PC-3 (cell line): ENCODE data around the gene SPATA19. TPM values are rescaled to one million over a fixed set of nuclear protein-coding genes. Genes with fewer than 3 reads are reported as not detected.

Experiments
- ATAC-seq: fragments of 200-7000 bp; cut with Tn5 transposase; 2 replicates; pipeline ENCODE4 v1.9.1; 2020; ENCODE audit warnings: mild to moderate bottlenecking, moderate library complexity
- BruUV-seq: library from RNA; stranded (reverse); fragments of 400-500 nt; replicated peaks from 2 replicates; lab custom pipeline; 2021; lab: Mats Ljungman, UMichigan
- CTCF ChIA-PET: fragments of 300-600 bp; sonication (Branson Sonifier 250); formaldehyde crosslinking; loops from one replicate; lab custom pipeline; 2022; ENCODE audit warnings: antibody characterized with exemption; lab: Charles Lee
- POLR2A ChIA-PET: fragments of 300-600 bp; sonication (Branson Sonifier 250); formaldehyde crosslinking; loops from one replicate; lab custom pipeline; 2022; ENCODE audit warnings: antibody characterized with exemption; ENCODE audit not compliant: unreplicated experiment; lab: Charles Lee
- DNase-seq: peaks from one replicate; pipeline ENCODE4 v3.0.0-alpha.2; 2015
- H2AFZ ChIP-seq: fragments of 300-600 bp; sonication (generic); 2 replicates; pipeline ENCODE4 v1.6.0; 2016; ENCODE audit warnings: antibody characterized with exemption, low read length
- H3F3A ChIP-seq: fragments of 300-600 bp; sonication (generic); one replicate; pipeline ENCODE4 v1.6.0; 2017; ENCODE audit warnings: antibody characterized with exemption, low read length, control low read depth, mild to moderate bottlenecking; ENCODE audit not compliant: unreplicated experiment
- H3K27ac ChIP-seq: fragments of 300-600 bp; sonication (generic); 2 replicates; pipeline ENCODE4 v1.5.1; 2016; ENCODE audit warnings: mild to moderate bottlenecking, low read length
- H3K27me3 ChIP-seq: fragments of 300-600 bp; sonication (generic); 2 replicates; pipeline ENCODE4 v1.6.1; 2016; ENCODE audit warnings: low read length, mixed read lengths
- H3K36me3 ChIP-seq: fragments of 300-600 bp; sonication (generic); 2 replicates; pipeline ENCODE4 v1.6.1; 2016; ENCODE audit warnings: low read depth, mixed run types, low read length, mixed read lengths
- H3K4me1 ChIP-seq: fragments of 300-600 bp; sonication (generic); 2 replicates; pipeline ENCODE4 v1.5.1; 2016; ENCODE audit warnings: low read length; ENCODE audit not compliant: insufficient read depth
- H3K4me2 ChIP-seq: fragments of 300-600 bp; sonication (generic); 2 replicates; pipeline ENCODE4 v1.6.0; 2016; ENCODE audit warnings: low read length
- H3K4me3 ChIP-seq: fragments of 300-600 bp; sonication (generic); 2 replicates; pipeline ENCODE4 v1.5.1; 2016; ENCODE audit warnings: mild to moderate bottlenecking, low read length, mixed read lengths
- H3K79me2 ChIP-seq: fragments of 300-600 bp; sonication (generic); 2 replicates; pipeline ENCODE4 v1.6.1; 2017; ENCODE audit warnings: low read length, mixed read lengths
- H3K9ac ChIP-seq: fragments of 300-600 bp; sonication (generic); 2 replicates; pipeline ENCODE4 v1.6.0; 2016; ENCODE audit warnings: mild to moderate bottlenecking, low read length
- H3K9me2 ChIP-seq: fragments of 300-600 bp; sonication (generic); replicated peaks from 2 replicates; pipeline ENCODE4 v1.6.1; 2016; ENCODE audit warnings: mixed run types, low read length, mixed read lengths
- H3K9me3 ChIP-seq: fragments of 300-600 bp; sonication (generic); 2 replicates; pipeline ENCODE4 v1.6.1; 2016; ENCODE audit warnings: low read length, mixed read lengths
- H4K20me1 ChIP-seq: fragments of 300-600 bp; sonication (generic); 2 replicates; pipeline ENCODE4 v1.6.1; 2016; ENCODE audit warnings: low read length, mixed read lengths
- CTCF ChIP-seq: fragments of 300-600 bp; sonication (generic); conservative IDR thresholded peaks from 2 replicates; pipeline ENCODE4 v1.5.1; 2017; ENCODE audit warnings: antibody characterized with exemption, low read depth, mild to moderate bottlenecking, low read length
- EZH2 ChIP-seq: fragments of 300-600 bp; sonication (generic); IDR thresholded peaks from one replicate; pipeline ENCODE4 v1.6.1; 2017; ENCODE audit warnings: antibody characterized with exemption, mild to moderate bottlenecking, low read length; ENCODE audit not compliant: unreplicated experiment
- EZH2phosphoT487 ChIP-seq: fragments of 300-600 bp; sonication (generic); IDR thresholded peaks from 2 replicates; pipeline ENCODE4 v1.6.1; 2018; ENCODE audit warnings: mild to moderate bottlenecking, antibody characterized with exemption, low read length, borderline replicate concordance
- intact Hi-C: fragments of 100-400 bp; cut with micrococcal nuclease; formaldehyde crosslinking; loops from 2 replicates; pipeline ENCODE4 v1.9.0; 2023
- total RNA-seq: library from RNA; depleted of rRNA; stranded (reverse); fragments of >200 nt; gene quantifications from 2 replicates; pipeline ENCODE4 v1.2.3, GENCODE V29; 2014

Gene SPATA19
- total RNA-seq, 1 experiment from 2014 or later = not detected

- H4K20me1 ChIP-seq = no peaks in the 10 kb centered on the region
- no peak for TF ChIP-seq EZH2
- no peak for TF ChIP-seq CTCF
- TF ChIP-seq EZH2phosphoT487 = no peak
- H2AFZ ChIP-seq = no peak overlapping the region
- H3K27ac ChIP-seq = no peak overlapping the region
- no TSS peak for BruUV-seq
- ATAC-seq = no peak
- no peak for DNase-seq
- H3K4me2 ChIP-seq = no peak overlapping the region
- POLR2A ChIA-PET = no interaction called here
- no peaks in the 10 kb centered on the region for H3F3A ChIP-seq
- no peaks in the 10 kb centered on the region for H3K9me2 ChIP-seq
- no peaks in the 10 kb centered on the region for H3K36me3 ChIP-seq
- H3K9ac ChIP-seq = no peak overlapping the region
- intact Hi-C loops = no loop called here
- H3K27me3 ChIP-seq = no peaks in the 10 kb centered on the region
- H3K79me2 ChIP-seq = no peaks in the 10 kb centered on the region
- CTCF ChIA-PET = no interaction called here
- H3K4me3 ChIP-seq = no peak overlapping the region
- H3K4me1 ChIP-seq = no peaks in the 10 kb centered on the region
- peaks cover 15% of the 10 kb centered on the region; the same call in 1 of the 2 replicates for H3K9me3 ChIP-seq
Measured at GRCh38 chr11:133829566-133829965, 15.7 kb downstream of the SPATA19 start.

DNA sequence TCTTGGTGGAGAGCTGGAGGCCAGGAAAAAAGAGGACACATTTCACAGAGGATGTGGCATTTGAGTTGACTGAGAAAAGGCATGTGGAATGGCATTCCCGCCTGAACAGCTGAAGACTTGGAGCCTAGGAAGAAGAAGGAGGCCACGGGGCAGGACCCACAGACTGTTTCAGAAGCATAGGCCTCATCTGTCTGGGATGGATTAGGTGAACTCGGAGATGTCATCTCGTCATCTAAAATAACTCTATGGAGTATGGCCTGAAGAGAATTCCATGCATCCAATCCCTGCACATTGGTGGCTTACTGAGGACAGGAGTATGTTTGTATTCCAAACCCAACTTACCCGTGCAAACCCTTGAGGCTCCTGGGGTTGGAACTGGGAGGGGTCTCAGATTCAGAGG, 16.4 kb downstream of the SPATA19 start:
- no peak for DNase-seq
- Histone ChIP-seq H3K79me2 (no peaks in the 10 kb centered on the region), H3F3A (no peaks in the 10 kb centered on the region), H3K9ac (no peak overlapping the region), H3K9me2 (no peaks in the 10 kb centered on the region), H4K20me1 (no peaks in the 10 kb centered on the region), H3K27me3 (no peaks in the 10 kb centered on the region), H3K4me2 (no peak overlapping the region), H3K9me3 (peaks cover 16% of the 10 kb centered on the region; the same call in 1 of the 2 replicates), H2AFZ (no peak overlapping the region), H3K36me3 (no peaks in the 10 kb centered on the region), H3K4me1 (no peaks in the 10 kb centered on the region), H3K4me3 (no peak overlapping the region), H3K27ac (no peak overlapping the region)
- POLR2A ChIA-PET = no interaction called here
- CTCF ChIA-PET = no interaction called here
- TF ChIP-seq EZH2 (no peak), EZH2phosphoT487 (no peak), CTCF (no peak)
- BruUV-seq = no TSS peak
- ATAC-seq = no peak
- intact Hi-C loops = no loop called here

GRCh38 chr11:133827556-133827955, 17.8 kb downstream of the SPATA19 start:
- no peaks in the 10 kb centered on the region for H4K20me1 ChIP-seq
- H3K4me2 ChIP-seq = no peak overlapping the region
- ATAC-seq = no peak
- intact Hi-C loops = no loop called here
- H3F3A ChIP-seq = no peaks in the 10 kb centered on the region
- ChIA-PET POLR2A (no interaction called here), CTCF (no interaction called here)
- no TSS peak for BruUV-seq
- H2AFZ ChIP-seq = no peak overlapping the region
- TF ChIP-seq EZH2 (no peak), CTCF (no peak), EZH2phosphoT487 (no peak)
- DNase-seq = no peak
- H3K9ac ChIP-seq = no peak overlapping the region
- H3K27me3 ChIP-seq = no peaks in the 10 kb centered on the region
- H3K9me3 ChIP-seq = peaks cover 18% of the 10 kb centered on the region; the same call in 1 of the 2 replicates
- H3K4me3 ChIP-seq = no peak overlapping the region
- no peaks in the 10 kb centered on the region for H3K79me2 ChIP-seq
- no peak overlapping the region for H3K27ac ChIP-seq
- no peaks in the 10 kb centered on the region for H3K4me1 ChIP-seq
- H3K36me3 ChIP-seq = no peaks in the 10 kb centered on the region
- no peaks in the 10 kb centered on the region for H3K9me2 ChIP-seq
